Thyroid gland (tissue), 4 donors: ENCODE measurements around the gene OR12D3. TPM values are rescaled to one million over a fixed set of nuclear protein-coding genes. Genes with fewer than 3 reads are reported as not detected.

Experiments
- DNase-seq, 2 donors: peaks; one replicate each; pipeline ENCODE4 v3.0.0-alpha.2; 2019
- H3K27ac ChIP-seq, 3 donors: fragments of 200-600 bp; sonication (generic); 1 replicate in 2 of 3; 2 replicates in 1 of 3; pipeline ENCODE4 v1.5.1; 2016 to 2019; ENCODE audit warnings: mild to moderate bottlenecking in 1 of 3, moderate library complexity in 1 of 3
- H3K27me3 ChIP-seq: fragments of 200-600 bp; sonication (generic); one replicate; pipeline ENCODE4 v1.5.1; 2019
- H3K36me3 ChIP-seq, 2 donors: fragments of 200-600 bp; sonication (generic); one replicate each; pipeline ENCODE4 v1.5.1; 2016 to 2019
- H3K4me1 ChIP-seq, 2 donors: fragments of 200-600 bp; sonication (generic); one replicate each; pipeline ENCODE4 v1.5.1; 2017 to 2019
- H3K4me3 ChIP-seq, 3 donors: fragments of 200-600 bp; sonication (generic); replicated peaks in 1 of 3; 1 replicate in 2 of 3; 2 replicates in 1 of 3; pipeline ENCODE4 v1.5.1; 2016; ENCODE audit warnings: mild to moderate bottlenecking in 1 of 3
- H3K9me3 ChIP-seq: fragments of 200-600 bp; sonication (generic); one replicate; pipeline ENCODE4 v1.5.1; 2017
- CTCF ChIP-seq, 6 experiments: fragments of 200-600 bp in 3 of 6; fragments of 450-650 bp in 3 of 6; sonication (generic) in 3 of 6; IDR thresholded peaks; one replicate each; pipeline ENCODE4 v1.5.1; 2016 to 2019; ENCODE audit warnings: antibody characterized with exemption in 6 of 6, mild to moderate bottlenecking in 2 of 6, inconsistent platforms in 1 of 6, moderate library complexity in 1 of 6
- POLR2A ChIP-seq, 2 donors: fragments of 450-650 bp; IDR thresholded peaks; one replicate each; pipeline ENCODE4 v1.6.1; 2017; ENCODE audit warnings: antibody characterized with exemption in 2 of 2, mild to moderate bottlenecking in 2 of 2, moderate library complexity in 1 of 2
- WGBS, 2 donors: methylation state at CpG; one replicate each; pipeline ENCODE4 v1.1.5; 2017; 5-methylcytosine and 5-hydroxymethylcytosine counted together
- intact Hi-C: fragments of 100-400 bp; cut with DNase I; formaldehyde crosslinking; loops from one replicate; pipeline ENCODE4 v1.15.1; 2023
- total RNA-seq, 4 donors: library from RNA; depleted of rRNA; stranded (reverse); fragments of >200 nt; gene quantifications; one replicate each; pipeline ENCODE4 v1.2.3, GENCODE V29; 2016

The OR12D3 gene
- total RNA-seq, 4 donors from 2014 or later, result not detected

DNA sequence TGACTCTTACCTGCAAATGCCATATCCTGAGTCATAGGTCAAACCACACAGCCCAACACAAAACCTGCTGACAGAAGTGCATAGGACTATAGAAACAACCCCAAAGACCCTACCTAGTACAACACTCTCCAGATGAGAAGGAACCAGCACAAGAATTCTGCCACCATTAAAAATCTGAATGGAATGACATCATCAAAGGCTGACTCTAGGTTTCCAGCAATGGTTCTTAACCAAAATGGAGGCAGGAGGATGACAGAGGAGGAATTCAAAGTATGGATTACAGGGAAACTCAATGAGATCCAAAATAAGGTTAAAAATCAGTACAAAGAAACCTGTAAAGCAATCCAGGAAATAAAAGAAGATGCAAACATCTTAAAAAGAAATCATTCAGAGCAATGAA lies 42.4 kb downstream of the OR12D3 start:
- H3K27ac ChIP-seq, result no peak overlapping the region
- no peak overlapping the region for H3K4me3 ChIP-seq
- DNase-seq, result no peak
- no peaks in the 10 kb centered on the region for H3K4me1 ChIP-seq
- H3K36me3 ChIP-seq, result no peaks in the 10 kb centered on the region
- no peak for TF ChIP-seq POLR2A (IDR thresholded peaks at IDR 0.05)
- TF ChIP-seq CTCF (IDR thresholded peaks at IDR 0.05), result no peak
- intact Hi-C loops, result no loop called here
- H3K27me3 ChIP-seq, result no peaks in the 10 kb centered on the region
- H3K9me3 ChIP-seq, result no peaks in the 10 kb centered on the region

- no peaks in the 10 kb centered on the region for H3K27me3 ChIP-seq
- intact Hi-C loops, result no loop called here
- no peak overlapping the region for H3K27ac ChIP-seq
- DNase-seq, result no peak
- WGBS, 2 donors, result 68 to 71% methylated on average over 4 of the region's 4 CpGs
- no peak overlapping the region for H3K4me3 ChIP-seq
- no peaks in the 10 kb centered on the region for H3K9me3 ChIP-seq
- no peaks in the 10 kb centered on the region for H3K36me3 ChIP-seq
- no peaks in the 10 kb centered on the region for H3K4me1 ChIP-seq
- TF ChIP-seq POLR2A (IDR thresholded peaks at IDR 0.05) (no peak), CTCF (IDR thresholded peaks at IDR 0.05) (no peak)
These were observed 49.3 kb downstream of the OR12D3 start for GRCh38 chr6:29325777-29326176.

Other genes starting within 250 kb of the OR12D3 start
- gene OR2J2, start 204.4 kb downstream of the OR12D3 start, total RNA-seq, result under 1 TPM in 1 of 4 donors, not detected in 3; 0.44 TPM
- gene OR14J1, start 73.6 kb downstream of the OR12D3 start, total RNA-seq, result not detected
- gene OR5V1, start 6.4 kb downstream of the OR12D3 start, total RNA-seq, result not detected
- not detected for gene OR12D2, start 20.3 kb upstream of the OR12D3 start, total RNA-seq
- not detected for gene OR12D1, start 39.6 kb upstream of the OR12D3 start, total RNA-seq
- not detected for gene OR10C1, start 64.0 kb upstream of the OR12D3 start, total RNA-seq
- gene OR11A1, start 81.8 kb upstream of the OR12D3 start, total RNA-seq, result not detected
- gene OR2H1, start 81.9 kb upstream of the OR12D3 start, total RNA-seq, result not detected
- gene MAS1L, start 112.7 kb upstream of the OR12D3 start, total RNA-seq, result not detected
- gene UBD, start 184.4 kb upstream of the OR12D3 start, total RNA-seq, result 1 to 10 TPM in 1 of 4 donors, under 1 TPM in 1, not detected in 2; 0.93 to 1.5 TPM
- gene OR2H2, start 209.8 kb upstream of the OR12D3 start, total RNA-seq, result not detected